Skin of body (tissue), 2 donors: ENCODE results near the gene GLT6D1. TPM values are rescaled to one million over a fixed set of nuclear protein-coding genes. Genes with fewer than 3 reads are reported as not detected.

ENCODE experiments used
- DNase-seq: peaks from one replicate; lab custom pipeline; 2025; lab: John Stamatoyannopoulos, UW
- total RNA-seq: library from RNA; depleted of rRNA; stranded (reverse); fragments of >200 nt; gene quantifications from one replicate; pipeline ENCODE4 v1.2.3, GENCODE V29; 2014

The GLT6D1 gene
- total RNA-seq, 1 donor from 2014 or later, result not detected

- no peak for DNase-seq
These were observed 52.7 kb downstream of the GLT6D1 start for GRCh38 chr9:135586601-135587109.

GRCh38 chr9:135584934-135585333, 54.4 kb downstream of the GLT6D1 start:
- no peak for DNase-seq

DNA sequence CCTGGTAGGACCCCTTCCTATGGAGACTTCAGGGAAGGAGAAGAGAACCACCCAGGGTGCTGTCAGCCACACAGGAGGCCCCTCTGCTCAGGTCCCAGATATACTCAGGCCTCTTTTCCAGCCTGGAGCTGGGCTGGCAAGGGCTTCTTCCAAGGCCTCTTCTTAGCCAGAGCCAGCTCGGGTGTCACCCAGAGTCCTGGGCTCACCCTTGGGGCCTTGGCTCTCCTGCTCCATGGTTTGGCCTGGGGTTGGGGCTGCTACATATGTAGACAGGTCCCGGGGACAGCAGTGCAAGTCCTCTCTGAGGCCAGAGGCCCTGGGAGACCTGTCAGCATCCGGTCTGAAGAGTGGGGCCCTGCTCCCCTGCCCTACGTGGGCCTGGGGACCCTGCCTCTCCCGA, 55.0 kb downstream of the GLT6D1 start:
- DNase-seq, result no peak

GRCh38 chr9:135583688-135584011, 55.7 kb downstream of the GLT6D1 start:
- DNase-seq, result no peak

GRCh38 chr9:135582966-135583687, 56.2 kb downstream of the GLT6D1 start:
- no peak for DNase-seq

DNA sequence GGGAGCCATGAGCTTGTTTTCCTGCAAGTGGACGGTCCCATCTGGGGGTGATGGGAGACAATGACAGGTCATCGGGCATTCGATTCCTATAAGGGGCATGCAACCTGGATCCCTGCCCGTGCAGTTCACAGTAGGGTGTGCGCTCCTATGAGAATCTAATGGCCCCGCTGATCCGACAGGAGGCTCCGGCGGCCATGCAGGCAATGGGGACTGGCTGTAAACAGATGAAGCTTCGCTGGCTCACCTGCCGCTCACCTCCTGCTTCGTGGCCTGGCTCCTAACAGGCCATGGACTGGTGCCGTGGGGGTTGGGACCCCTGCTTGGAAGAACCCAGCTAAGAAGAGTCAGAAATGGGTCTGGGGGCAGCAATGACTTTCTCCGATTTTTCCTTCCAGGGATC, 56.8 kb downstream of the GLT6D1 start:
- DNase-seq, result no peak

- DNase-seq, result no peak
These were observed 57.5 kb downstream of the GLT6D1 start for GRCh38 chr9:135581636-135582426.

GRCh38 chr9:135580664-135581380, 58.5 kb downstream of the GLT6D1 start:
- DNase-seq, result no peak

- DNase-seq, result no peak
These were observed 59.3 kb downstream of the GLT6D1 start for GRCh38 chr9:135579889-135580660.

GRCh38 chr9:135579356-135579755, 60.0 kb downstream of the GLT6D1 start:
- no peak for DNase-seq

DNA sequence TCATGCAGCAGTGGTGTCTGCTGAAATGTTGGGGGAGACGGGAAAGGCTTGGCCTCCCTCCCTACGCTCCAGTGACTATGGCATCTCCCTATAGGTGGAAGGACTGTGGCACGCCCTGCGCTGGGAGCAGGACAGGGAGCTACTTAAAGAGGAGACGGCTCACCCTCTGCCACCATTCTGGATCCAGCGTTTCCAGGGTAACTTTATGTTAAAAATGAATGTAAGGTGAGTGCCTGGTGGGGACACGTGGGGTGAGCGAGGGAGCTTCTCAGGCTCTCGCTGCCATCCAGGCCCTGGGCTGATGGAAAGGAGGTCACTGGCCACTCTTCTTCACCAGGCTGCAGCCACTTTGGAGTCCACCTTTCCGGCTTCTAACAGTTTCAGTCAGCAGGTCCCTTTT, 62.1 kb downstream of the GLT6D1 start:
- no peak for DNase-seq

DNA sequence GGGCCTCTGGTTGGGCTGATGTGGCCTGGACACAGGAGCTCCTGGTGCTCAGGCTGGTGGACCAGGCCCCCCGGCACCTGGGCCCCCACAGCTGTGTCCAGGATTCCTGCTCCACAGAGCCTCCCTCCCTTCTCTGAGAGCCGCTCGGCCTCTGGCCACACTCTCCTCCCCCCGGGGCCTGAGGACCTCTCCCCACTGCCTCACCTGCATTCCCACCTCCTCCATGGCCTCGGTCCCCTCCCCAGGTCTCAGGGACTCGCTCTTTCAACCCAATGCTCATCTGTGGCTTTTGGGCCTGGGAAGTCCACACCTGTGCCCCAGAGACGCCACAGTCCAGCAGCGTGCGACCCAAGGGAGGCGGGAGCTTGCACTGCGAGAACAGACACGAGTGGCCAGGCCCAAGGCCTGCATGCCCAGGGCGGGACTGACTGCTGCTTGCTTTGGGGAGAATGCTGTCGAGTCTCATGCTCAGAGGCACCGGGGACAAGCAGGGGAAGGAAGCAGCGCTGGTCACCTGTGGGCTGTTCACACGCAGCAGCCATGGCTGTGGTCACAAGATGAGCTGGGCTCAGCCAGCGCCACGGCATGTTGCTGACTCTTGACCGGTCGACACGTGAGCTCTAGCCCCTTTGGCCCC, 63.2 kb downstream of the GLT6D1 start:
- no peak for DNase-seq

GRCh38 chr9:135574943-135575342, 64.4 kb downstream of the GLT6D1 start:
- no peak for DNase-seq

- DNase-seq, result no peak
These were observed 65.0 kb downstream of the GLT6D1 start for GRCh38 chr9:135574331-135574730.

Other genes starting within 250 kb of the GLT6D1 start
- 6.8 TPM for gene PPP1R26, start 159.8 kb downstream of the GLT6D1 start, total RNA-seq
- 9.5 TPM for gene MRPS2, start 138.9 kb downstream of the GLT6D1 start, total RNA-seq
- gene LCN1, start 118.1 kb downstream of the GLT6D1 start, total RNA-seq, result not detected
- gene OBP2A, start 93.4 kb downstream of the GLT6D1 start, total RNA-seq, result not detected
- not detected for gene PAEP, start 77.8 kb downstream of the GLT6D1 start, total RNA-seq
- not detected for gene LCN9, start 23.8 kb upstream of the GLT6D1 start, total RNA-seq
- not detected for gene SOHLH1, start 59.9 kb upstream of the GLT6D1 start, total RNA-seq
- gene KCNT1, start 62.6 kb upstream of the GLT6D1 start, total RNA-seq, result 0.39 TPM